H1 (cell line): ENCODE data around the gene NTN5. TPM values are rescaled to one million over a fixed set of nuclear protein-coding genes. Genes with fewer than 3 reads are reported as not detected.

Experiments
- CTCF ChIA-PET: fragments of 300-600 bp; sonication (Branson Sonifier 250); formaldehyde crosslinking; loops from one replicate; lab custom pipeline; 2021; ENCODE audit not compliant: partially characterized antibody; lab: Charles Lee
- POLR2A ChIA-PET: fragments of 300-600 bp; sonication (Branson Sonifier 250); formaldehyde crosslinking; loops from one replicate; lab custom pipeline; 2021; ENCODE audit warnings: inconsistent platforms; ENCODE audit not compliant: partially characterized antibody; lab: Charles Lee
- DNase-seq, 2 experiments: peaks; one replicate each; pipeline versions ENCODE4 v3.0.0 to v3.0.0-alpha.2; 2010 to 2022; ENCODE audit warnings: low spot score in 2 of 2, low read depth in 1 of 2, mixed read lengths in 1 of 2
- FAIRE-seq: peaks from 2 replicates; lab custom pipeline; 2011; peaks lifted over from hg19 to GRCh38; lab: Jason Lieb, UNC
- H2AFZ ChIP-seq: 2 replicates; pipeline ENCODE4 v1.8.1; 2012; ENCODE audit warnings: low read length, inconsistent platforms
- H2AK5ac ChIP-seq: 2 replicates; pipeline ENCODE4 v1.6.1; 2013; ENCODE audit warnings: low read depth, low read length
- H2BK120ac ChIP-seq: replicated peaks from 2 replicates; pipeline ENCODE3; 2013; ENCODE audit warnings: low read depth, low read length, inconsistent platforms
- H2BK12ac ChIP-seq: 2 replicates; pipeline ENCODE4 v1.6.1; 2013; ENCODE audit warnings: low read depth, low read length
- H2BK15ac ChIP-seq: 2 replicates; pipeline ENCODE4 v1.6.1; 2013; ENCODE audit warnings: low read length
- H2BK20ac ChIP-seq: 2 replicates; pipeline ENCODE4 v1.6.1; 2013; ENCODE audit warnings: low read length
- H2BK5ac ChIP-seq: 2 replicates; pipeline ENCODE4 v1.6.1; 2013; ENCODE audit warnings: low read depth, low read length
- H3K14ac ChIP-seq: 2 replicates; pipeline ENCODE4 v1.6.1; 2013; ENCODE audit warnings: inconsistent platforms; ENCODE audit not compliant: insufficient read length
- H3K18ac ChIP-seq: 2 replicates; pipeline ENCODE4 v1.6.1; 2013; ENCODE audit warnings: low read length; ENCODE audit errors: extremely low read depth
- H3K23ac ChIP-seq: 2 replicates; pipeline ENCODE4 v1.6.1; 2013; ENCODE audit warnings: inconsistent platforms; ENCODE audit not compliant: insufficient read length
- H3K23me2 ChIP-seq: 2 replicates; pipeline ENCODE4 v1.6.1; 2013; ENCODE audit warnings: low read depth, low read length
- H3K27ac ChIP-seq: 2 replicates; pipeline ENCODE4 v1.6.1; 2011; ENCODE audit warnings: low read depth, low read length, inconsistent platforms
- H3K27me3 ChIP-seq, 4 experiments: replicated peaks in 1 of 4; 1 replicate in 1 of 4; 2 replicates in 3 of 4; pipeline versions ENCODE4 v1.6.1 to v1.8.1; 2011 to 2013; ENCODE audit warnings: low read length in 3 of 4, mild to moderate bottlenecking in 3 of 4, inconsistent platforms in 2 of 4, mixed read lengths in 2 of 4, moderate library complexity in 1 of 4; ENCODE audit not compliant: control insufficient read depth in 3 of 4, insufficient read depth in 3 of 4; ENCODE audit errors: extremely low read depth in 1 of 4
- H3K36me3 ChIP-seq, 4 experiments: 2 replicates each; pipeline versions ENCODE4 v1.6.1 to v1.8.1; 2011 to 2013; ENCODE audit warnings: mild to moderate bottlenecking in 4 of 4, low read length in 3 of 4, moderate library complexity in 2 of 4, control low read depth in 1 of 4, inconsistent platforms in 1 of 4; ENCODE audit not compliant: insufficient read depth in 4 of 4, control insufficient read depth in 2 of 4
- H3K4ac ChIP-seq: replicated peaks from 2 replicates; pipeline ENCODE3; 2013; ENCODE audit warnings: low read length, low read depth, mixed read lengths, inconsistent platforms; ENCODE audit not compliant: insufficient read length
- H3K4me1 ChIP-seq, 4 experiments: replicated peaks in 1 of 4; 1 replicate in 1 of 4; 2 replicates in 3 of 4; pipeline versions ENCODE4 v1.6.1 to v1.8.1; 2011 to 2013; ENCODE audit warnings: low read length in 3 of 4, inconsistent platforms in 2 of 4, mixed read lengths in 1 of 4; ENCODE audit not compliant: insufficient read depth in 4 of 4, control insufficient read depth in 3 of 4
- H3K4me2 ChIP-seq, 2 experiments: 2 replicates each; pipeline versions ENCODE4 v1.6.1 to v1.8.1; 2011 to 2013; ENCODE audit warnings: low read depth in 2 of 2, low read length in 2 of 2, control low read depth in 1 of 2, inconsistent platforms in 1 of 2, mild to moderate bottlenecking in 1 of 2; ENCODE audit not compliant: insufficient read depth in 1 of 2
- H3K4me3 ChIP-seq, 4 experiments: fragments of 200-600, 300-600 bp in 1 of 4; sonication (generic), shearing (Covaris generic), sonication (Bioruptor Twin) in 1 of 4; 2 replicates each; pipeline versions ENCODE4 v1.5.1 to v1.8.1; 2011 to 2016; ENCODE audit warnings: low read length in 4 of 4, low read depth in 3 of 4, control low read depth in 2 of 4, inconsistent platforms in 2 of 4, mild to moderate bottlenecking in 2 of 4, mixed read lengths in 1 of 4, moderate library complexity in 1 of 4; ENCODE audit not compliant: insufficient read depth in 2 of 4; ENCODE audit errors: extremely low read depth in 1 of 4
- H3K56ac ChIP-seq: replicated peaks from 2 replicates; pipeline ENCODE3; 2013; ENCODE audit warnings: low read depth, mild to moderate bottlenecking, mixed read lengths, low read length, inconsistent platforms; ENCODE audit not compliant: insufficient read length
- H3K79me1 ChIP-seq: 2 replicates; pipeline ENCODE4 v1.6.1; 2013; ENCODE audit warnings: low read depth, low read length, control low read depth
- H3K79me2 ChIP-seq, 2 experiments: 2 replicates each; pipeline versions ENCODE4 v1.6.1 to v1.8.1; 2012 to 2013; ENCODE audit warnings: low read length in 2 of 2, mild to moderate bottlenecking in 2 of 2, inconsistent platforms in 1 of 2; ENCODE audit not compliant: insufficient read depth in 2 of 2, control insufficient read depth in 1 of 2
- H3K9ac ChIP-seq, 4 experiments: replicated peaks in 1 of 4; 1 replicate in 1 of 4; 2 replicates in 3 of 4; pipeline versions ENCODE4 v1.6.1 to v1.8.1; 2011 to 2013; ENCODE audit warnings: low read depth in 3 of 4, low read length in 3 of 4, control low read depth in 2 of 4, mild to moderate bottlenecking in 2 of 4, moderate library complexity in 2 of 4, inconsistent platforms in 1 of 4; ENCODE audit errors: extremely low read depth in 1 of 4
- H3K9me3 ChIP-seq, 2 experiments: 2 replicates each; pipeline versions ENCODE4 v1.6.1 to v1.8.1; 2012 to 2013; ENCODE audit warnings: mild to moderate bottlenecking in 2 of 2, moderate library complexity in 2 of 2, control low read depth in 1 of 2, inconsistent platforms in 1 of 2, low read depth in 1 of 2, low read length in 1 of 2, mixed read lengths in 1 of 2; ENCODE audit not compliant: insufficient read depth in 2 of 2
- H4K20me1 ChIP-seq, 2 experiments: replicated peaks in 1 of 2; 2 replicates each; pipeline versions ENCODE3 to v1.8.1; 2011 to 2013; ENCODE audit warnings: inconsistent platforms in 2 of 2, low read length in 2 of 2, mild to moderate bottlenecking in 1 of 2; ENCODE audit not compliant: insufficient read depth in 2 of 2, control insufficient read depth in 1 of 2
- H4K5ac ChIP-seq: 2 replicates; pipeline ENCODE4 v1.6.1; 2013; ENCODE audit warnings: low read length, low read depth, mixed read lengths, inconsistent platforms; ENCODE audit not compliant: insufficient read length
- H4K8ac ChIP-seq: 2 replicates; pipeline ENCODE4 v1.8.0; 2013; ENCODE audit warnings: mild to moderate bottlenecking, moderate library complexity, low read length, inconsistent platforms; ENCODE audit not compliant: insufficient read depth; ENCODE audit errors: extremely low read depth
- H4K91ac ChIP-seq: replicated peaks from 2 replicates; pipeline ENCODE3; 2013; ENCODE audit warnings: low read length, mixed read lengths, inconsistent platforms; ENCODE audit not compliant: insufficient read length
- BRCA1 ChIP-seq: IDR thresholded peaks from 2 replicates; pipeline ENCODE4 v1.6.1; 2012; ENCODE audit warnings: low read depth, low read length, improper control_type of control experiment
- EZH2 ChIP-seq: fragments of 200-600 bp; sonication (generic); IDR thresholded peaks from 2 replicates; pipeline ENCODE4 v1.7.1; 2012; ENCODE audit warnings: low read depth, mild to moderate bottlenecking, moderate library complexity, low read length, inconsistent platforms; ENCODE audit not compliant: severe bottlenecking
- HDAC6 ChIP-seq: IDR thresholded peaks from one replicate; pipeline ENCODE4 v1.7.1; 2012; ENCODE audit warnings: low read depth, mild to moderate bottlenecking, inconsistent platforms, low read length, moderate library complexity
- KDM1A ChIP-seq: fragments of 200-600, 300-600 bp; sonication (generic); IDR thresholded peaks from 2 replicates; pipeline ENCODE4 v1.7.1; 2016; ENCODE audit warnings: mild to moderate bottlenecking, low read length, borderline replicate concordance
- KDM4A ChIP-seq: IDR thresholded peaks from one replicate; pipeline ENCODE4 v1.7.1; 2012; ENCODE audit warnings: low read depth, mild to moderate bottlenecking, moderate library complexity, low read length, inconsistent platforms; ENCODE audit not compliant: severe bottlenecking
- NANOG ChIP-seq: IDR thresholded peaks from 2 replicates; pipeline ENCODE4 v1.6.1; 2011; ENCODE audit warnings: low read length, low read depth, mild to moderate bottlenecking, inconsistent platforms; ENCODE audit not compliant: insufficient read depth, poor library complexity, severe bottlenecking
- NRF1 ChIP-seq: IDR thresholded peaks from 2 replicates; pipeline ENCODE4 v1.6.1; 2011; ENCODE audit warnings: mild to moderate bottlenecking, low read depth, low read length, improper control_type of control experiment
- SIX5 ChIP-seq: IDR thresholded peaks from 2 replicates; pipeline ENCODE4 v1.6.1; 2011; ENCODE audit warnings: mild to moderate bottlenecking, low read depth, low read length
- TAF1 ChIP-seq: IDR thresholded peaks from 2 replicates; pipeline ENCODE4 v1.6.1; 2011; ENCODE audit warnings: mild to moderate bottlenecking, low read depth, low read length
- TAF7 ChIP-seq: optimal IDR thresholded peaks from 2 replicates; pipeline ENCODE3; 2011; ENCODE audit warnings: low read depth, mild to moderate bottlenecking, inconsistent platforms, low read length, moderate library complexity, borderline replicate concordance
- ZNF274 ChIP-seq: IDR thresholded peaks from 2 replicates; pipeline ENCODE4 v1.7.0; 2012; ENCODE audit warnings: low read length, borderline replicate concordance; ENCODE audit errors: extremely low read depth
- WGBS, 2 experiments: shearing (Covaris generic) in 1 of 2; methylation state at CpG; one replicate each; pipeline versions ENCODE4 v1.1.6 to v1.1.7; 2013 to 2015; ENCODE audit warnings: low lambda C conversion rate in 2 of 2, mixed read lengths in 2 of 2, inconsistent platforms in 1 of 2, low coverage in 1 of 2, missing lambda C conversion rate in 1 of 2; ENCODE audit not compliant: insufficient replicate concordance in 2 of 2, insufficient coverage in 1 of 2, insufficient read length in 1 of 2; ENCODE audit errors: extremely low coverage in 1 of 2, missing lambda C conversion rate in 1 of 2; 5-methylcytosine and 5-hydroxymethylcytosine counted together
- polyA plus RNA-seq, 7 experiments: library from polyadenylated mRNA; depleted of rRNA in 3 of 7; stranded (reverse) in 5 of 7; unstranded in 2 of 7; fragments of >200 nt in 5 of 7; fragments of 200-250 nt in 2 of 7; gene quantifications; 1 replicate in 5 of 7; 2 replicates in 1 of 7; 4 replicates in 1 of 7; pipeline versions ENCODE4 v1.2.1 to v1.2.3, GENCODE V29; 2011 to 2013; ENCODE audit warnings: missing spikeins in 2 of 7, mixed read lengths in 2 of 7
- total RNA-seq: library from RNA; stranded (reverse); fragmentation: NEBNext Ultra II Directional; extraction: Animal tissue kit (Norgen Biotek cat#: 25700); gene quantifications from 2 replicates; pipeline ENCODE4 v1.2.1, GENCODE V29; 2021

The NTN5 gene
- total and polyA plus RNA-seq, 2 of the 8 experiments (the other 6 are each of a cell fraction or from before 2014, with no cell fraction given), result 0.47 to 0.85 TPM

DNA sequence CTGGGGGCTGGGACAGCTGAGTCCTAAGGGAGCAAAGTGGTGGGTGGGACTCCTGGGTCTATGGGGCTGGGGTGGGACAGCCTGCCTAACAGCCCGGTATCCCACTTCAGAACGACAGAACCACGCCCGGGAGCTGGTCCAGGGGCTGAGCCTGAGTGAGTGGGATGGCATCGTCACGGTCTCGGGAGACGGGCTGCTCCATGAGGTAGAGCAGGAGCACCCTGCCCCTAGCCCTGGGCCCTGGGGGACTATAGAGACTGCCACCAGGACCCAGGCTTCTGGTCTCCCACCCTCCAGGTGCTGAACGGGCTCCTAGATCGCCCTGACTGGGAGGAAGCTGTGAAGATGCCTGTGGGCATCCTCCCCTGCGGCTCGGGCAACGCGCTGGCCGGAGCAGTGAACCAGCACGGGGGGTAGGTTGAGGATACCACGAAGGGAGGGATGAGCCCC is 44.9 kb downstream of the NTN5 start:
- ChIA-PET POLR2A (interaction anchor here (1.0 to 30.9 kb wide), 5 partner anchors 9 to 138 kb away, joined by 3 to 788 read pairs (median 3); partner anchors contain the start of genes CA11, DBP, FAM83E and RPL18), CTCF (interaction anchor here (0.8 kb wide), 1 partner anchor 11 kb away, joined by 5 read pairs; no protein-coding TSS in a partner anchor)
- Histone ChIP-seq H4K5ac (no peak overlapping the region), H4K20me1 (peaks cover 2 to 11% of the 10 kb centered on the region in 2 experiments), H3K4ac (no peak overlapping the region), H3K23me2 (peaks cover 22% of the 10 kb centered on the region), H2BK20ac (no peak overlapping the region), H3K56ac (no peak overlapping the region), H3K4me3 (no peak overlapping the region), H3K27me3 (no peaks in the 10 kb centered on the region), H3K4me2 (no peak overlapping the region), H3K18ac (no peak overlapping the region; the same call in 1 of the 2 replicates), H3K9ac (no peak overlapping the region), H4K91ac (no peak overlapping the region), H2AK5ac (no peak overlapping the region), H2BK12ac (no peak overlapping the region), H3K23ac (no peak overlapping the region), H3K36me3 (peaks cover 0 to 11% (median 1%) of the 10 kb centered on the region in 4 experiments; a peak in 1 of 8 replicates), H2AFZ (no peak overlapping the region), H3K9me3 (no peaks in the 10 kb centered on the region), H4K8ac (no peak overlapping the region), H2BK15ac (no peak overlapping the region), H3K79me2 (peaks cover 0 to 13% of the 10 kb centered on the region in 2 experiments; a peak in 3 of 4 replicates), H3K79me1 (no peaks in the 10 kb centered on the region), H3K14ac (no peak overlapping the region), H3K4me1 (peaks cover 0 to 27% (median 18%) of the 10 kb centered on the region in 4 experiments; a peak in 6 of 7 replicates), H2BK120ac (no peak overlapping the region), H3K27ac (no peak overlapping the region), H2BK5ac (no peak overlapping the region)
- TF ChIP-seq NANOG (no peak), EZH2 (no peak), TAF7 (no peak), NRF1 (no peak), SIX5 (no peak), KDM4A (no peak), HDAC6 (no peak), KDM1A (no peak), ZNF274 (no peak), BRCA1 (no peak), TAF1 (no peak)
- WGBS, 2 experiments, result 90% methylated on average over 17 of the region's 17 CpGs; no CpG with 5 or more reads in 1 of the 2 experiments
- DNase-seq (no peak), FAIRE-seq (no peak)
